Ovary (tissue), 3 donors: ENCODE results near the gene ATP11C.

Experiments
- CTCF ChIP-seq, 3 donors: fragments of 450-650 bp in 2 of 3; fragments of 200-600 bp in 1 of 3; IDR thresholded peaks; one replicate each; pipeline versions ENCODE4 v1.5.1 to v1.8.0; 2016 to 2022; ENCODE audit warnings: antibody characterized with exemption in 3 of 3, mild to moderate bottlenecking in 1 of 3
- EP300 ChIP-seq: sonication (generic); formaldehyde crosslinking; IDR thresholded peaks from one replicate; pipeline ENCODE4 v1.6.1; 2017; ENCODE audit warnings: antibody characterized with exemption
- POLR2A ChIP-seq: fragments of 450-650 bp; IDR thresholded peaks from one replicate; pipeline ENCODE4 v1.6.1; 2017; ENCODE audit warnings: antibody characterized with exemption, mild to moderate bottlenecking, moderate library complexity
- donor health status: DM: no; HTN: no; CAD: no.

DNA sequence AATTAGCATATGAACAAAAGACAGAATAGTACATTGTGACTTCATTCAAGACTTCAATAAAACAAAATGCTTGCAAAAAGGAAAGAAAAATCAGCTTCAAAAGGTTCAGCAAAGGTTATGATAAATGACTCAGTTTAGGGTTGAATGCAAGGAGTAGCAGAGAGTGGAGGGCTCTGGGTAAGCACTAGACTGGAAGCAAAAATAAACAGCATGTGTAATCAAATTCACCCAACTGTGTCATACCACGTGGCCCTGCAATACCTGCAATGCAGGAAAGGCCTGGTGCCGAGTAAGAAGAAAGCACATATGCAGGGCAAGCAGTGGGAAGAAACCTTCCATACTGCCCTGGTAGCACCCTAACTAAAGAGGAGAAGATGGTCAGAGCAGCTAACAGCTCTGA, 88.7 kb downstream of the ATP11C start:
- TF ChIP-seq CTCF (IDR thresholded peaks at IDR 0.05), result no peak
- TF ChIP-seq POLR2A, result no peak
- TF ChIP-seq EP300, result no peak
